Measurements from ENCODE around the gene STAT2.
"Not testable (repeated sequence)": the region's sequence is repeated elsewhere in the genome, so short reads cannot be mapped to it uniquely, and the experiment has no call there.

The STAT2 gene

GRCh38 chr12:56361487-56362129 is 1.7 kb upstream of the STAT2 start:
- DNase-seq (ENCODE audit: low read depth) = no peak

GRCh38 chr12:56358836-56359532 is 923 bp downstream of the STAT2 start:
- no peak for DNase-seq (ENCODE audit: low read depth)

GRCh38 chr12:56351325-56351724 is 8.6 kb downstream of the STAT2 start:
- DNase-seq (ENCODE audit: low read depth) = no peak

- DNase-seq (ENCODE audit: low read depth) = no peak
These were observed 9.2 kb downstream of the STAT2 start for GRCh38 chr12:56350662-56351061.

- DNase-seq (ENCODE audit: low read depth) = no peak
These were observed 11.1 kb downstream of the STAT2 start for GRCh38 chr12:56348776-56349175.

- not testable (repeated sequence) for DNase-seq (ENCODE audit: low read depth)
These were observed 12.7 kb downstream of the STAT2 start for GRCh38 chr12:56347255-56347654.

- DNase-seq (ENCODE audit: low read depth) = no peak
These were observed 13.2 kb downstream of the STAT2 start for GRCh38 chr12:56346675-56347074.

GRCh38 chr12:56342290-56342689 is 17.6 kb downstream of the STAT2 start:
- not testable (repeated sequence) for DNase-seq (ENCODE audit: low read depth)

GRCh38 chr12:56341616-56342015 is 18.3 kb downstream of the STAT2 start:
- DNase-seq (ENCODE audit: low read depth) = no peak

GRCh38 chr12:56339158-56339422 is 20.8 kb downstream of the STAT2 start:
- no peak for DNase-seq (ENCODE audit: low read depth)

GRCh38 chr12:56338308-56339157 is 21.4 kb downstream of the STAT2 start, which contains the start of gene IL23A:
Gene IL23A (plus strand): TSS chr12:56338884. CDS start chr12:56339045, 161 bp downstream.
- DNase-seq (ENCODE audit: low read depth) = peak; percentile 74

GRCh38 chr12:56337753-56338251 is 22.1 kb downstream of the STAT2 start:
- DNase-seq (ENCODE audit: low read depth) = no peak

- no peak for DNase-seq (ENCODE audit: low read depth)
These were observed 23.3 kb downstream of the STAT2 start for GRCh38 chr12:56336361-56337167.

- DNase-seq (ENCODE audit: low read depth) = not testable (repeated sequence)
These were observed 24.4 kb downstream of the STAT2 start for GRCh38 chr12:56335527-56335926.

GRCh38 chr12:56334490-56334793 is 25.5 kb downstream of the STAT2 start:
- DNase-seq (ENCODE audit: low read depth) = no peak

GRCh38 chr12:56333679-56334489 is 26.0 kb downstream of the STAT2 start, which contains the start of gene PAN2:
Gene PAN2 (minus strand): TSS chr12:56334000. CDS start chr12:56333094, 906 bp downstream.
- peak; percentile 80 for DNase-seq (ENCODE audit: low read depth)

- no peak for DNase-seq (ENCODE audit: low read depth)
These were observed 26.7 kb downstream of the STAT2 start for GRCh38 chr12:56333197-56333678.

GRCh38 chr12:56332512-56333196 is 27.3 kb downstream of the STAT2 start:
- DNase-seq (ENCODE audit: low read depth) = no peak

- DNase-seq (ENCODE audit: low read depth) = no peak
These were observed 28.9 kb downstream of the STAT2 start for GRCh38 chr12:56330936-56331490.

GRCh38 chr12:56326533-56326932 is 33.4 kb downstream of the STAT2 start:
- no peak for DNase-seq (ENCODE audit: low read depth)

Data from stimulated activated CD8-positive, alpha-beta memory T cell treated with anti-CD3 and anti-CD28 coated beads, Interleukin-7, amount 100 ng/mL, for 24 hours (primary cell).